WI38 (cell line): ENCODE measurements around the gene SCNN1A.
A peak's percentile ranks its signal among the peaks of the same experiment; 100 is the strongest.

Source experiments
- H3K4me3 ChIP-seq: 2 replicates; pipeline ENCODE4 v1.5.1; 2011; ENCODE audit warnings: low read depth, mild to moderate bottlenecking, control low read depth, low read length
- CTCF ChIP-seq: IDR thresholded peaks from 2 replicates; pipeline ENCODE4 v1.5.1; 2012; ENCODE audit warnings: low read depth, mild to moderate bottlenecking, control low read depth, low read length

Gene SCNN1A

GRCh38 chr12:6364044-6364374 lies 11.4 kb downstream of the SCNN1A start:
- no peak for TF ChIP-seq CTCF
- no peak overlapping the region for H3K4me3 ChIP-seq

GRCh38 chr12:6363330-6364043 lies 11.9 kb downstream of the SCNN1A start:
- TF ChIP-seq CTCF, result no peak

GRCh38 chr12:6363010-6363329 lies 12.4 kb downstream of the SCNN1A start:
- no peak overlapping the region; the same call in 1 of the 2 replicates for H3K4me3 ChIP-seq
- TF ChIP-seq CTCF, result no peak

More at GRCh38 chr12:6363330-6364043, 11.9 kb downstream of the SCNN1A start:
- peak overlapping the region; percentile 54 for H3K4me3 ChIP-seq

- no peak for TF ChIP-seq CTCF
- no peak overlapping the region for H3K4me3 ChIP-seq
Observed at GRCh38 chr12:6362403-6362802, 13.0 kb downstream of the SCNN1A start.

- no peak overlapping the region for H3K4me3 ChIP-seq
- TF ChIP-seq CTCF, result no peak
Observed at GRCh38 chr12:6361834-6362233, 13.5 kb downstream of the SCNN1A start.

- TF ChIP-seq CTCF, result no peak
- H3K4me3 ChIP-seq, result no peak overlapping the region
Observed at GRCh38 chr12:6360578-6361490, 14.5 kb downstream of the SCNN1A start.

- TF ChIP-seq CTCF, result no peak
- H3K4me3 ChIP-seq, result no peak overlapping the region
Observed at GRCh38 chr12:6360080-6360571, 15.2 kb downstream of the SCNN1A start.
